NT2/D1 (cell line): Measurements from ENCODE around the gene IRF2BPL.

ENCODE experiments used
- DNase-seq: peaks from one replicate; pipeline ENCODE4 v3.0.0-alpha.2; 2011; ENCODE audit warnings: low read depth, low spot score
- H3K27me3 ChIP-seq: 2 replicates; pipeline ENCODE4 v1.6.0; 2011; ENCODE audit warnings: mild to moderate bottlenecking; ENCODE audit not compliant: insufficient read length, insufficient read depth
- H3K36me3 ChIP-seq: 2 replicates; pipeline ENCODE4 v1.6.1; 2011; ENCODE audit warnings: mild to moderate bottlenecking, low read length, mixed read lengths; ENCODE audit not compliant: insufficient read depth, insufficient read length
- H3K4me1 ChIP-seq: 2 replicates; pipeline ENCODE4 v1.5.1; 2011; ENCODE audit not compliant: insufficient read depth, insufficient read length
- H3K4me3 ChIP-seq: 2 replicates; pipeline ENCODE4 v1.5.1; 2011; ENCODE audit warnings: low read depth; ENCODE audit not compliant: insufficient read length
- H3K9ac ChIP-seq: 2 replicates; pipeline ENCODE4 v1.6.0; 2011; ENCODE audit warnings: low read depth; ENCODE audit not compliant: insufficient read length
- H3K9me3 ChIP-seq: 2 replicates; pipeline ENCODE4 v1.5.1; 2011; ENCODE audit warnings: mild to moderate bottlenecking, low read length; ENCODE audit not compliant: insufficient read depth
- SUZ12 ChIP-seq: IDR thresholded peaks from 2 replicates; pipeline ENCODE4 v1.6.1; 2011; ENCODE audit not compliant: insufficient read length, insufficient read depth; ENCODE audit errors: extremely low read depth
- YY1 ChIP-seq: IDR thresholded peaks from 2 replicates; pipeline ENCODE4 v1.6.1; 2011; ENCODE audit not compliant: insufficient read length, insufficient read depth
- ZNF274 ChIP-seq: IDR thresholded peaks from 2 replicates; pipeline ENCODE4 v1.6.1; 2011; ENCODE audit warnings: mild to moderate bottlenecking, low read depth, low read length

Gene IRF2BPL

DNA sequence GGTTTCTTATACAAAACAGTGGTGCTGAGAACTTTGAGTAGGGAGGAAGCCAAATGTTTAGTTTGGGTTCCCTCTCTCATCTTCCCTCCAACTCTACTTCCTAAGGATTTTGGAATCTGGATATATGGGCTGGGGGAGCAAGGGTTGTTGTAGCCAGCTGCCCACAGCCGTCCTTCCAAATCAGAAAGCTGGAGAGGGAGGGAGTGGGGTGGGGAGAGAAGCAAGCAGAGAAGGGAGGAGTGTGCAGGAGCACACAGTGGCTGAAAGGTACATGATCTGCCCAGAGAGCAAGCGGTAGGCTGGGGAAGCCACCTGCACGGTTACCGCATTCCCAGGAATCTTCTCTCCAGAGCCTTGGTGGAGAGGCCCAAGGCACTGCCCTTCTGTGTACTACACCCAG lies 52.7 kb downstream of the IRF2BPL start:
- Histone ChIP-seq H3K36me3 (no peaks in the 10 kb centered on the region), H3K9me3 (no peaks in the 10 kb centered on the region), H3K9ac (no peak overlapping the region), H3K4me1 (peaks cover 25% of the 10 kb centered on the region), H3K4me3 (no peak overlapping the region), H3K27me3 (no peaks in the 10 kb centered on the region)
- TF ChIP-seq ZNF274 (no peak), YY1 (no peak), SUZ12 (no peak)
- DNase-seq: no peak

- no peaks in the 10 kb centered on the region for H3K9me3 ChIP-seq
- no peak overlapping the region for H3K9ac ChIP-seq
- H3K36me3 ChIP-seq: no peaks in the 10 kb centered on the region
- H3K27me3 ChIP-seq: no peaks in the 10 kb centered on the region
- no peak for TF ChIP-seq ZNF274
- no peak for TF ChIP-seq YY1
- TF ChIP-seq SUZ12: no peak
- DNase-seq: no peak
- no peak overlapping the region for H3K4me3 ChIP-seq
- H3K4me1 ChIP-seq: peaks cover 23% of the 10 kb centered on the region
Observed at GRCh38 chr14:76975051-76975450, 53.5 kb downstream of the IRF2BPL start.
